H1 (cell line): ENCODE data around the gene PARD3.

Source experiments
- BCL11A ChIP-seq, 2 experiments: IDR thresholded peaks; one replicate each; pipeline ENCODE4 v1.6.1; 2011; ENCODE audit warnings: low read depth in 2 of 2, low read length in 2 of 2, mild to moderate bottlenecking in 2 of 2
- CBX5 ChIP-seq: fragments of 300-800, 300-1000 bp; sonication (generic); IDR thresholded peaks from 2 replicates; pipeline ENCODE4 v1.7.1; 2016; ENCODE audit warnings: antibody characterized with exemption, low read length, low read depth
- CHD2 ChIP-seq: IDR thresholded peaks from 2 replicates; pipeline ENCODE4 v1.6.1; 2012; ENCODE audit warnings: low read length, improper control_type of control experiment
- EP300 ChIP-seq, 2 experiments: IDR thresholded peaks; 1 replicate in 1 of 2; 2 replicates in 1 of 2; pipeline ENCODE4 v1.6.1; 2011 to 2012; ENCODE audit warnings: low read depth in 2 of 2, low read length in 2 of 2, mild to moderate bottlenecking in 2 of 2, borderline replicate concordance in 1 of 2, inconsistent platforms in 1 of 2, moderate library complexity in 1 of 2
- JUN ChIP-seq: IDR thresholded peaks from 2 replicates; pipeline ENCODE4 v1.6.1; 2011; ENCODE audit warnings: low read depth, mild to moderate bottlenecking, improper control_type of control experiment, low read length
- POLR2A ChIP-seq, 2 experiments: IDR thresholded peaks; 1 replicate in 1 of 2; 2 replicates in 1 of 2; pipeline ENCODE4 v1.6.1; 2011; ENCODE audit warnings: low read depth in 2 of 2, low read length in 2 of 2, mild to moderate bottlenecking in 2 of 2; ENCODE audit errors: control extremely low read depth in 1 of 2
- POLR2AphosphoS5 ChIP-seq: IDR thresholded peaks from 2 replicates; pipeline ENCODE4 v1.6.1; 2011; ENCODE audit warnings: low read depth, low read length
- SIN3A ChIP-seq, 2 experiments: IDR thresholded peaks in 1 of 2; conservative IDR thresholded peaks in 1 of 2; 2 replicates each; pipeline ENCODE4 v1.6.1; 2011 to 2012; ENCODE audit warnings: low read length in 2 of 2, improper control_type of control experiment in 1 of 2, low read depth in 1 of 2, mild to moderate bottlenecking in 1 of 2
- YY1 ChIP-seq: IDR thresholded peaks from 2 replicates; pipeline ENCODE4 v1.6.1; 2011; ENCODE audit warnings: low read depth, mild to moderate bottlenecking, low read length
- TF ChIP-seq, protein P1 (sequence below), 3 experiments: IDR thresholded peaks; 1 replicate in 2 of 3; 2 replicates in 1 of 3; pipeline versions ENCODE4 v1.5.1 to v1.6.1; 2011; ENCODE audit warnings: low read length in 3 of 3, mild to moderate bottlenecking in 3 of 3, inconsistent platforms in 2 of 3, low read depth in 1 of 3, moderate library complexity in 1 of 3; ENCODE audit not compliant: insufficient read depth in 1 of 3; ENCODE audit errors: control extremely low read depth in 1 of 3

- TF ChIP-seq BCL11A (IDR thresholded peaks at IDR 0.05; ENCODE audit: low read depth in 2 of 2, low read length in 2 of 2), result no peak
- no peak for TF ChIP-seq EP300 (IDR thresholded peaks at IDR 0.05; ENCODE audit: borderline replicate concordance in 1 of 2, low read depth in 2 of 2, low read length in 2 of 2)
- TF ChIP-seq, protein P1, sequence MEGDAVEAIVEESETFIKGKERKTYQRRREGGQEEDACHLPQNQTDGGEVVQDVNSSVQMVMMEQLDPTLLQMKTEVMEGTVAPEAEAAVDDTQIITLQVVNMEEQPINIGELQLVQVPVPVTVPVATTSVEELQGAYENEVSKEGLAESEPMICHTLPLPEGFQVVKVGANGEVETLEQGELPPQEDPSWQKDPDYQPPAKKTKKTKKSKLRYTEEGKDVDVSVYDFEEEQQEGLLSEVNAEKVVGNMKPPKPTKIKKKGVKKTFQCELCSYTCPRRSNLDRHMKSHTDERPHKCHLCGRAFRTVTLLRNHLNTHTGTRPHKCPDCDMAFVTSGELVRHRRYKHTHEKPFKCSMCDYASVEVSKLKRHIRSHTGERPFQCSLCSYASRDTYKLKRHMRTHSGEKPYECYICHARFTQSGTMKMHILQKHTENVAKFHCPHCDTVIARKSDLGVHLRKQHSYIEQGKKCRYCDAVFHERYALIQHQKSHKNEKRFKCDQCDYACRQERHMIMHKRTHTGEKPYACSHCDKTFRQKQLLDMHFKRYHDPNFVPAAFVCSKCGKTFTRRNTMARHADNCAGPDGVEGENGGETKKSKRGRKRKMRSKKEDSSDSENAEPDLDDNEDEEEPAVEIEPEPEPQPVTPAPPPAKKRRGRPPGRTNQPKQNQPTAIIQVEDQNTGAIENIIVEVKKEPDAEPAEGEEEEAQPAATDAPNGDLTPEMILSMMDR (IDR thresholded peaks at IDR 0.05; ENCODE audit: control extremely low read depth in 1 of 3, insufficient read depth in 1 of 3, low read depth in 1 of 3, low read length in 3 of 3), result no peak
- TF ChIP-seq POLR2AphosphoS5, result no peak
- no peak for TF ChIP-seq CHD2
- no peak for TF ChIP-seq CBX5
- no peak for TF ChIP-seq SIN3A (conservative IDR thresholded peaks at IDR 0.05 in 1 of 2, IDR thresholded peaks at IDR 0.05 in 1 of 2; ENCODE audit: low read depth in 1 of 2, low read length in 2 of 2)
- no peak for TF ChIP-seq POLR2A (IDR thresholded peaks at IDR 0.05; ENCODE audit: control extremely low read depth in 1 of 2, low read depth in 2 of 2, low read length in 2 of 2)
- TF ChIP-seq YY1, result no peak
- TF ChIP-seq JUN, result no peak
These were observed 626.9 kb downstream of the PARD3 start for GRCh38 chr10:34188221-34188620.
